Neural cell (in vitro differentiated cells): ENCODE results near the gene CCDC50. TPM values are rescaled to one million over a fixed set of nuclear protein-coding genes. Genes with fewer than 3 reads are reported as not detected.

Source experiments
- H2AFZ ChIP-seq: fragments of 200-600, 300-800 bp; sonication (generic), shearing (Covaris generic); 2 replicates; pipeline ENCODE4 v1.6.0; 2014; ENCODE audit warnings: low read depth, mild to moderate bottlenecking, antibody characterized with exemption, low read length, moderate library complexity
- H3F3A ChIP-seq: fragments of 200-600 bp; shearing (Covaris generic); 2 replicates; pipeline ENCODE4 v1.6.1; 2016; ENCODE audit warnings: mild to moderate bottlenecking, moderate library complexity, mixed read lengths, antibody characterized with exemption, low read length; ENCODE audit not compliant: insufficient read depth, poor library complexity, severe bottlenecking
- H3K27ac ChIP-seq: fragments of 200-600, 300-800 bp; sonication (generic), shearing (Covaris generic); 2 replicates; pipeline ENCODE4 v1.5.1; 2014; ENCODE audit warnings: mild to moderate bottlenecking, low read length, moderate library complexity
- H3K27me3 ChIP-seq: fragments of 300-800, 200-600 bp; sonication (generic), shearing (Covaris generic); 2 replicates; pipeline ENCODE4 v1.6.0; 2014; ENCODE audit warnings: mild to moderate bottlenecking, low read depth, low read length, moderate library complexity; ENCODE audit not compliant: insufficient read depth
- H3K36me3 ChIP-seq: fragments of 300-800, 200-600 bp; sonication (generic), shearing (Covaris generic); 2 replicates; pipeline ENCODE4 v1.5.1; 2014; ENCODE audit warnings: mild to moderate bottlenecking, antibody characterized with exemption, low read length, moderate library complexity; ENCODE audit not compliant: insufficient read depth
- H3K4me2 ChIP-seq: fragments of 300-800, 200-600 bp; sonication (generic), shearing (Covaris generic); 2 replicates; pipeline ENCODE4 v1.6.0; 2014; ENCODE audit warnings: mild to moderate bottlenecking, low read length
- H3K4me3 ChIP-seq: fragments of 300-800, 200-600 bp; sonication (generic), shearing (Covaris generic); 2 replicates; pipeline ENCODE4 v1.5.1; 2014; ENCODE audit warnings: mild to moderate bottlenecking, low read length, moderate library complexity
- H3K79me2 ChIP-seq: fragments of 200-600 bp; shearing (Covaris generic); replicated peaks from 2 replicates; pipeline ENCODE4 v1.6.0; 2014; ENCODE audit warnings: mild to moderate bottlenecking, low read length, moderate library complexity; ENCODE audit not compliant: insufficient read depth
- H3K9ac ChIP-seq: fragments of 300-800, 200-600 bp; sonication (generic), shearing (Covaris generic); 2 replicates; pipeline ENCODE4 v1.6.1; 2016; ENCODE audit warnings: mild to moderate bottlenecking, low read length, mixed read lengths
- H3K9me2 ChIP-seq: fragments of 200-600 bp; shearing (Covaris generic); 2 replicates; pipeline ENCODE4 v1.6.1; 2016; ENCODE audit warnings: mild to moderate bottlenecking, low read length, mixed read lengths; ENCODE audit not compliant: insufficient read depth
- H3K9me3 ChIP-seq: fragments of 200-600, 300-800 bp; sonication (generic), shearing (Covaris generic); 2 replicates; pipeline ENCODE4 v1.6.1; 2016; ENCODE audit warnings: mild to moderate bottlenecking, mixed run types, low read length, moderate library complexity, mixed read lengths
- H4K20me1 ChIP-seq: fragments of 200-600 bp; shearing (Covaris generic); 2 replicates; pipeline ENCODE4 v1.6.1; 2016; ENCODE audit warnings: mild to moderate bottlenecking, mixed run types; ENCODE audit not compliant: insufficient read depth
- EP300 ChIP-seq: fragments of 450-650 bp; conservative IDR thresholded peaks from 2 replicates; pipeline ENCODE4 v1.6.1; 2014; ENCODE audit warnings: antibody characterized with exemption, mild to moderate bottlenecking, moderate library complexity; ENCODE audit not compliant: poor library complexity, severe bottlenecking
- EZH2 ChIP-seq: fragments of 200-600, 300-800 bp; shearing (Covaris generic), sonication (generic); IDR thresholded peaks from 2 replicates; pipeline ENCODE4 v1.6.1; 2014; ENCODE audit warnings: antibody characterized with exemption, low read length, borderline replicate concordance, mild to moderate bottlenecking; ENCODE audit not compliant: insufficient read depth, poor library complexity, severe bottlenecking
- MXI1 ChIP-seq: fragments of 450-650 bp; conservative IDR thresholded peaks from 2 replicates; pipeline ENCODE4 v1.6.1; 2014; ENCODE audit warnings: antibody characterized with exemption, mild to moderate bottlenecking; ENCODE audit not compliant: poor library complexity, severe bottlenecking
- POLR2AphosphoS5 ChIP-seq: IDR thresholded peaks from 2 replicates; pipeline ENCODE4 v1.6.1; 2012
- RAD21 ChIP-seq: fragments of 450-650 bp; conservative IDR thresholded peaks from 2 replicates; pipeline ENCODE4 v1.6.1; 2014; ENCODE audit warnings: antibody characterized with exemption, mild to moderate bottlenecking, moderate library complexity
- SMC3 ChIP-seq: fragments of 450-650 bp; conservative IDR thresholded peaks from 2 replicates; pipeline ENCODE4 v1.6.1; 2014; ENCODE audit warnings: antibody characterized with exemption, mild to moderate bottlenecking, moderate library complexity; ENCODE audit not compliant: poor library complexity
- TAF1 ChIP-seq: IDR thresholded peaks from 2 replicates; pipeline ENCODE4 v1.6.1; 2012; ENCODE audit warnings: low read depth
- polyA plus RNA-seq: library from polyadenylated mRNA; depleted of rRNA; stranded (reverse); fragments of >200 nt; gene quantifications from 2 replicates; pipeline ENCODE4 v1.2.3, GENCODE V29; 2014
- TF ChIP-seq, protein P1 (sequence below): fragments of 450-650 bp; IDR thresholded peaks from 2 replicates; pipeline ENCODE4 v1.5.1; 2014; ENCODE audit warnings: antibody characterized with exemption, mild to moderate bottlenecking, moderate library complexity; ENCODE audit not compliant: poor library complexity, severe bottlenecking
- TF ChIP-seq, protein P2 (sequence below): IDR thresholded peaks from 2 replicates; pipeline ENCODE4 v1.6.1; 2012; ENCODE audit warnings: borderline replicate concordance

CCDC50 gene
- polyA plus RNA-seq, 1 donor from 2014 or later = 58.2 TPM

DNA sequence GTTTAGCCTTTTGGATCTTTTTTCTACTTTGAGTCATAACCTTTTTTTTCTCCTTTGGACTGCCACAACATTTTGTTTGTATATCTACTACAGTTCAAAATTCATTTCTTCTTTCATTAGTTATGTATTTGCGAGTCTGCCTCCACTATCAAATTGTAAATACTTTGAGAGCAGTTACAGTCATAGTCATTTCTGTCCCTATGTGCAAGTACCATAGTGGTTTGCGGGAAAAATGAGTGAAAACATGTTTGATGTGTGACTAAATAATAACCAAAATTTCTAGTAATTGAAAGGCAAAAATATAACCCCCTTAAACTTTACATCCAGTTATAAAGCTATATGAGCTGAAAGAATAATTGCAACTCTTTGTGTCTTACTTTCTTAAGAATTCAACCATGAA, 45.8 kb upstream of the CCDC50 start:
- TF ChIP-seq RAD21 = no peak
- no peak for TF ChIP-seq TAF1
- TF ChIP-seq, protein P1, sequence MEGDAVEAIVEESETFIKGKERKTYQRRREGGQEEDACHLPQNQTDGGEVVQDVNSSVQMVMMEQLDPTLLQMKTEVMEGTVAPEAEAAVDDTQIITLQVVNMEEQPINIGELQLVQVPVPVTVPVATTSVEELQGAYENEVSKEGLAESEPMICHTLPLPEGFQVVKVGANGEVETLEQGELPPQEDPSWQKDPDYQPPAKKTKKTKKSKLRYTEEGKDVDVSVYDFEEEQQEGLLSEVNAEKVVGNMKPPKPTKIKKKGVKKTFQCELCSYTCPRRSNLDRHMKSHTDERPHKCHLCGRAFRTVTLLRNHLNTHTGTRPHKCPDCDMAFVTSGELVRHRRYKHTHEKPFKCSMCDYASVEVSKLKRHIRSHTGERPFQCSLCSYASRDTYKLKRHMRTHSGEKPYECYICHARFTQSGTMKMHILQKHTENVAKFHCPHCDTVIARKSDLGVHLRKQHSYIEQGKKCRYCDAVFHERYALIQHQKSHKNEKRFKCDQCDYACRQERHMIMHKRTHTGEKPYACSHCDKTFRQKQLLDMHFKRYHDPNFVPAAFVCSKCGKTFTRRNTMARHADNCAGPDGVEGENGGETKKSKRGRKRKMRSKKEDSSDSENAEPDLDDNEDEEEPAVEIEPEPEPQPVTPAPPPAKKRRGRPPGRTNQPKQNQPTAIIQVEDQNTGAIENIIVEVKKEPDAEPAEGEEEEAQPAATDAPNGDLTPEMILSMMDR = no peak
- TF ChIP-seq EZH2 = no peak
- no peak for TF ChIP-seq EP300
- no peak for TF ChIP-seq SMC3
- no peak for TF ChIP-seq MXI1
- TF ChIP-seq, protein P2, sequence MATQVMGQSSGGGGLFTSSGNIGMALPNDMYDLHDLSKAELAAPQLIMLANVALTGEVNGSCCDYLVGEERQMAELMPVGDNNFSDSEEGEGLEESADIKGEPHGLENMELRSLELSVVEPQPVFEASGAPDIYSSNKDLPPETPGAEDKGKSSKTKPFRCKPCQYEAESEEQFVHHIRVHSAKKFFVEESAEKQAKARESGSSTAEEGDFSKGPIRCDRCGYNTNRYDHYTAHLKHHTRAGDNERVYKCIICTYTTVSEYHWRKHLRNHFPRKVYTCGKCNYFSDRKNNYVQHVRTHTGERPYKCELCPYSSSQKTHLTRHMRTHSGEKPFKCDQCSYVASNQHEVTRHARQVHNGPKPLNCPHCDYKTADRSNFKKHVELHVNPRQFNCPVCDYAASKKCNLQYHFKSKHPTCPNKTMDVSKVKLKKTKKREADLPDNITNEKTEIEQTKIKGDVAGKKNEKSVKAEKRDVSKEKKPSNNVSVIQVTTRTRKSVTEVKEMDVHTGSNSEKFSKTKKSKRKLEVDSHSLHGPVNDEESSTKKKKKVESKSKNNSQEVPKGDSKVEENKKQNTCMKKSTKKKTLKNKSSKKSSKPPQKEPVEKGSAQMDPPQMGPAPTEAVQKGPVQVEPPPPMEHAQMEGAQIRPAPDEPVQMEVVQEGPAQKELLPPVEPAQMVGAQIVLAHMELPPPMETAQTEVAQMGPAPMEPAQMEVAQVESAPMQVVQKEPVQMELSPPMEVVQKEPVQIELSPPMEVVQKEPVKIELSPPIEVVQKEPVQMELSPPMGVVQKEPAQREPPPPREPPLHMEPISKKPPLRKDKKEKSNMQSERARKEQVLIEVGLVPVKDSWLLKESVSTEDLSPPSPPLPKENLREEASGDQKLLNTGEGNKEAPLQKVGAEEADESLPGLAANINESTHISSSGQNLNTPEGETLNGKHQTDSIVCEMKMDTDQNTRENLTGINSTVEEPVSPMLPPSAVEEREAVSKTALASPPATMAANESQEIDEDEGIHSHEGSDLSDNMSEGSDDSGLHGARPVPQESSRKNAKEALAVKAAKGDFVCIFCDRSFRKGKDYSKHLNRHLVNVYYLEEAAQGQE = no peak
- H3K4me2 ChIP-seq = no peak overlapping the region
- H3K27me3 ChIP-seq = no peaks in the 10 kb centered on the region

DNA sequence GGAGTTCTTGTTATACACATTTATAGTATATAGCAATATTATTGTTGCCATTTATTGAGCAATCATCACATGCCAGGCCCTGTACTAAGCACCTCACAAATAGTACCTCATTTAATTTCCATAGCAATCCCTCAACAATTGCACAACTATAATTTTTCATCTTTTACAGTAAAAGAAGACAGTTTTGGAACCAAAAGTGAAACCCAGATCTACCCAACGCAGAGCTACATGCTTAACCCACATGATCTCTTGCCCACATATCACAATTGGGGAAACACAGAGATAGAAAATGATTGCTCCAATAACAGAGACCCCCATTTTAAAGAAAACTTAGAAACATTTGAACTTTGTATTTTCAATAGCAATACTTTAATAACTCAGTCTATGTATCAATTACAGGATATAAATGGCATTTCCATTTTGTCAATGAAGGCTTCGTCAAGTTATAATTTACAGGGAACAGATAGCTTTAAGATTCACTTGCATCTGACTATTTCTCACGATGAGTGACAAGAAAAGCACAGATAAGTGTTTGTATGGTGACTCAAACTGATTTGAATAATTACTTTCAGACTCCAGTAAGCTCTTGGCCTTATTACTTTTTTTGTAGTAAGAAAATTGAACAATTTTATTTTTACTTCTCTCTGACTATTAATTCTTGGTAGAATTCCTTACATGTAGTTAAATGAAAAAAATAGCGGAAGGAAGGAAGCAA, 38.7 kb upstream of the CCDC50 start:
- Histone ChIP-seq H2AFZ (no peak overlapping the region), H4K20me1 (no peaks in the 10 kb centered on the region), H3K9me3 (no peaks in the 10 kb centered on the region), H3K9me2 (no peaks in the 10 kb centered on the region), H3K27me3 (no peaks in the 10 kb centered on the region), H3K4me3 (no peak overlapping the region), H3K27ac (no peak overlapping the region), H3K9ac (no peak overlapping the region), H3F3A (no peaks in the 10 kb centered on the region), H3K79me2 (no peaks in the 10 kb centered on the region), H3K36me3 (no peaks in the 10 kb centered on the region), H3K4me2 (no peak overlapping the region)
- TF ChIP-seq EP300 = no peak
- TF ChIP-seq MXI1 = no peak
- TF ChIP-seq, protein P1 = no peak
- TF ChIP-seq TAF1 = no peak
- TF ChIP-seq, protein P2 = no peak
- TF ChIP-seq EZH2 = no peak
- no peak for TF ChIP-seq POLR2AphosphoS5
- TF ChIP-seq RAD21 = no peak
- TF ChIP-seq SMC3 = no peak

More for the DNA sequence above, 45.8 kb upstream of the CCDC50 start:
- H4K20me1 ChIP-seq = no peaks in the 10 kb centered on the region
- no peak overlapping the region for H3K27ac ChIP-seq
- H3F3A ChIP-seq = no peaks in the 10 kb centered on the region
- no peak overlapping the region for H3K4me3 ChIP-seq
- H2AFZ ChIP-seq = no peak overlapping the region
- H3K9me3 ChIP-seq = no peaks in the 10 kb centered on the region
- H3K36me3 ChIP-seq = no peaks in the 10 kb centered on the region
- no peaks in the 10 kb centered on the region for H3K9me2 ChIP-seq
- no peak overlapping the region for H3K9ac ChIP-seq
- H3K79me2 ChIP-seq = no peaks in the 10 kb centered on the region
